Activated naive CD8-positive, alpha-beta T cell (primary cell): ENCODE data around the gene C22orf31.

ENCODE experiments used
- H3K27ac Mint-ChIP-seq: one replicate; pipeline ENCODE4 v1.8.0; 2021; ENCODE audit warnings: mixed read lengths
- H3K27me3 Mint-ChIP-seq: one replicate; pipeline ENCODE4 v1.8.0; 2021; ENCODE audit warnings: mixed read lengths
- H3K36me3 Mint-ChIP-seq: one replicate; pipeline ENCODE4 v1.8.0; 2021; ENCODE audit warnings: mixed read lengths
- H3K4me1 Mint-ChIP-seq: one replicate; pipeline ENCODE4 v1.8.0; 2021; ENCODE audit warnings: low read depth, mixed read lengths
- H3K4me3 Mint-ChIP-seq: one replicate; pipeline ENCODE4 v1.8.0; 2021; ENCODE audit warnings: mild to moderate bottlenecking, mixed read lengths
- H3K9me3 Mint-ChIP-seq: one replicate; pipeline ENCODE4 v1.8.0; 2021; ENCODE audit warnings: low read depth, mixed read lengths

The C22orf31 gene

DNA sequence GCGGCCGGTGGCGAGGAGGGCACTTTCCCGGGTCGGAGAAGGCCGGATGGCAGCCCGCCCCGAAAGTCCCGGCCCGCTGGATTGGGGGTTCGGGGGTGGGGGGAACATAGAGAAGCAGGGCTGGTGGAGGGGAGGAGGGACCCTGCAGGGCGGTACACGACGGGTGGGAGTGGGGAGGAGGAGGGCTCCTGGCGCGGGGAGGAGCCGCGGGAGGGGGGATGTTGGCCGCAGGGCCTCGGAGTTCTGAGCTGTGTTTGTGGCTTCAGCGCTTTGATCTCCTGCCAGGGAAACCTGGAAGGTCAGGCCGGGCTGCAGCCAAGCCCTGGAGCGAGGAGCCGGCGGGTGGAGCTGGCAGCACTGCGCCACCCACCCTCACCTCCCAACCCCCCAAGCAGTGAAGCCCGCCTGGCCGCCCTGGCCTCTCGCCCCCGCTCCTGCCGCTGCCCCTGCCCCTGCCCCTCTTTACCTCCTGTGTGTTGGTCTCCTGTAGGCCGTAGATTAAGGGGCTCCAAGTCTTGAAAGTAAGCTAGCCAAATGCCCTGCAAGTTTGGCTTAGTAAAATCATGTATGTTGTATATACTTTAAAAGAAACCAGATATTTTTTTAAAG is 30.9 kb downstream of the C22orf31 start:
- Mint-ChIP-seq H3K4me1 (peaks cover 12% of the 10 kb centered on the region), H3K9me3 (no peaks in the 10 kb centered on the region), H3K27ac (no peak overlapping the region), H3K36me3 (peaks cover 7% of the 10 kb centered on the region), H3K27me3 (peaks cover 33% of the 10 kb centered on the region), H3K4me3 (peak overlapping the region; percentile 65)

DNA sequence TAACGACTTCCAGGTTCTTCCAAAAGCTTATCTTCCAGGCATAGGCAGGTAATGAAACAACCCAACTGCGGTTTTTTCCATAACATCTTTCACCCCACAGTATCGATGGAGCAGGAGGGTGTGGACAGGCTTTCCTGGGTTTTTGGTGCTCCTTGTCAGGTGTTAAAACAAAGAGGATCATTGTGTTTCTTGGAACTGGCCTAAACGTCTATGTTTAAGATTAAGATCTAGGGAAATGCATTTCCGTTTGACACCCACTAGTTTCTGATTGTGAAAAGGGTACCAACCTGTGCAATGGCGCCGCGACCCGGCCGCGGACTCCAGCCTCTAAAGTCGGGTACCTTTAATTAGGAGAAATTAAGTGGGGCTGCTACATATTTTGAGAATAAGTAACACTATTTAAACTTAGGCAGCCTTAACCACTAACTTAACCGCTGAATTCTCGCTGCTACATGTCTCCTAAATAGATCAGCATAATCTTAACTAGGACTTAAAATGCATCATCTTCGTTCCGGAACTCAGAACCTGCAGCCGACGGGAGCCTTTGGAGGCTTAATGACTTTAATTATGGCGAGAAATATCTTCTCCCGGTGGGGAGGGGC is 31.5 kb downstream of the C22orf31 start:
- Mint-ChIP-seq H3K36me3 (peaks cover 7% of the 10 kb centered on the region), H3K4me3 (peak overlapping the region; percentile 59), H3K9me3 (no peaks in the 10 kb centered on the region), H3K27me3 (peaks cover 36% of the 10 kb centered on the region), H3K27ac (no peak overlapping the region), H3K4me1 (peaks cover 12% of the 10 kb centered on the region)

DNA sequence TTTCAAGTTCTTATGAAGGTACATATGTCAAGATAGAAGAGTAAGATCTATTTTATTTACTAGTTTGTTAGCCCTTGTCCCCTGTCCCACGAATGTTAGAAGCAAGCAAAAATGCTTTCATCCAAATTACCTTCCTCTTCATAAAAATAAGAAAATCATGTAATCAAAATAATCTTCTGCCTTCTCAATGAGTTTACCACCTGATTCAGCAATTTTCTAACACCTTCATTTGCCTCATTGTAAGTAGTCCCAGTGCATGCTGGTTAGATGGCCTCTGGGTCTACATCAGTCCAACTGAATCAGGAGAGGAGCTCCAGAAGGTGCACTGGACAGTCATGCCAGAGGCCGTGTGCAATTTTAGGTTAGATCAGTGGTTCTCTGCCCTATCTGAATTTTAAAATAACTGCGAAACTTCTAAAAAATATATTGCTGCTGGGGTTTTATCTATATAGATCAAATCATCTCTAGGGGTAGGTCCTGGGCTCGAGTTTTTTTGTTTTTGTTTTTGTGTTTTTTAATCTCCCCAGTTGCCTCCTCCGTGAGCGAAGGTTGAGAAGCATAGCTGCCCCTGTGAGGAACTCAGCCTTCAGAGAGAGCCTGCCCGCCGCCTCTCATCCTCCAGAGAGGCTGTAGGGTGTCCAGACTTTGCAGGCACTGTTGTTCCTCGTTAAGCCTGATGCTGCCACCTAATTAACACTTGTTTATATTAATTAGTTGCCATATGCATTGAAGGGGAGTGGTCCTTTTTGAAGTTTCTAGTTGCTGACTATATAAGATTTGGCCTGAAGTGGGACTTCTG is 32.2 kb downstream of the C22orf31 start:
- H3K36me3 Mint-ChIP-seq = peaks cover 7% of the 10 kb centered on the region
- no peaks in the 10 kb centered on the region for H3K9me3 Mint-ChIP-seq
- H3K27ac Mint-ChIP-seq = no peak overlapping the region
- peak overlapping the region; percentile 59 for H3K4me3 Mint-ChIP-seq
- peaks cover 35% of the 10 kb centered on the region for H3K27me3 Mint-ChIP-seq
- H3K4me1 Mint-ChIP-seq = peaks cover 12% of the 10 kb centered on the region

- Mint-ChIP-seq H3K4me1 (peaks cover 12% of the 10 kb centered on the region), H3K36me3 (peaks cover 4% of the 10 kb centered on the region), H3K4me3 (no peak overlapping the region), H3K9me3 (no peaks in the 10 kb centered on the region), H3K27me3 (peaks cover 33% of the 10 kb centered on the region), H3K27ac (no peak overlapping the region)
Measured at GRCh38 chr22:29028468-29028867, 33.2 kb downstream of the C22orf31 start.

DNA sequence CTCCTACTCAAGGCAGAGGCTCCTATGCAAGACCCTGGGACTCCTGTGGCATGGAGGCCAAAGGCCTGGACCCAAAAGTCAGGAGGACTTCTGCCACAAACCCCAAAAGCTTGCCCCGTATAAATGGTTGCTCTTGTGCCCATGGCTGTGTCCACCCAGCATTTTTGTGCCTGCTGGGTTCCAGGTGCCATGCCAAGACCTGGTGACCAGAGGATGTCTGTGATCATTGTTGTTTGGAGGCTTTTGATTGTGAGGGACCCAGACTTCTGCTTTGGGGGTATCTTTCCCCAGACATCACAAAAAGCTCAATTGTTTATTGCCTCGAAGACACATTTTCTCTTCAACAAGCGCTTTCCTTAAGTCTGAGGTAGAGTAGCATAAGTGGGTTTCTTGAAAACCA is 35.1 kb downstream of the C22orf31 start:
- H3K36me3 Mint-ChIP-seq = peaks cover 2% of the 10 kb centered on the region
- no peak overlapping the region for H3K27ac Mint-ChIP-seq
- H3K4me3 Mint-ChIP-seq = no peak overlapping the region
- H3K27me3 Mint-ChIP-seq = peaks cover 26% of the 10 kb centered on the region
- H3K4me1 Mint-ChIP-seq = peaks cover 12% of the 10 kb centered on the region
- no peaks in the 10 kb centered on the region for H3K9me3 Mint-ChIP-seq

- H3K9me3 Mint-ChIP-seq = peaks cover 4% of the 10 kb centered on the region
- H3K27me3 Mint-ChIP-seq = peaks cover 11% of the 10 kb centered on the region
- H3K27ac Mint-ChIP-seq = no peak overlapping the region
- H3K4me3 Mint-ChIP-seq = no peak overlapping the region
- peaks cover 5% of the 10 kb centered on the region for H3K36me3 Mint-ChIP-seq
- no peaks in the 10 kb centered on the region for H3K4me1 Mint-ChIP-seq
Measured at GRCh38 chr22:29023172-29023796, 38.3 kb downstream of the C22orf31 start.

DNA sequence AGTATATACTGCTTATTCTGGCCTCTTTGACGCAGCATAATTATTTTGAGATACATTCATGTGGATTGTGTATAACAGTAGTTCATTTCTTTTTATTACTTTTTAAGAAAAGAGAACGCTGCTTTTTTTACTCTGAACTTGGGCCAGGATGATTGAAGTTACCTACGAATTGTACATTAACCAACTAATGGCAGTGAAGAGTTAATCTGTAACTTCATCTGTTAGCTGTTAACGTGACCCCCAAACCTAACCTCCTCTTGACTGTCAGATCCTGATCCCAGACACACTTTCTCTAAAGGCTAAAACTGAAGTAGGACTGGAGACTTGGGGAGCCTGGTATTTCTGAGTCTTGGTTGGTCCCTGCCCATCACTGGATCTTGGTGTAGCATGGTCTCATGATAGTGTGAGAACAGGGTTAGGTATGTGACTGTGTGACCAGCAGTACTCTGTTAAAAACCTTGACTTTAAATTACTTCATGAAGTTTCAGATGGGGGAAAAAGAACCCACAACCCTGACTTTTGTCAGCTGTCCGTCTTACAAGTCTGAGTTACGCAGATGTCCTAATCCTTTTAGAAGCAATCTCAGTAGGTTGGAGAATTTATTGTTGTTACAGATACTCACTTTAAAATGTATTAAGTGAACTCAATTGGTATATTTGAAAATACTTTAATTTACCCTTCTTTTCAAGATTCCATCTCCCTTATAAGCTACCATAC is 39.4 kb downstream of the C22orf31 start:
- Mint-ChIP-seq H3K9me3 (peaks cover 9% of the 10 kb centered on the region), H3K27me3 (peaks cover 19% of the 10 kb centered on the region), H3K4me1 (no peaks in the 10 kb centered on the region), H3K36me3 (peaks cover 12% of the 10 kb centered on the region), H3K27ac (no peak overlapping the region), H3K4me3 (no peak overlapping the region)

DNA sequence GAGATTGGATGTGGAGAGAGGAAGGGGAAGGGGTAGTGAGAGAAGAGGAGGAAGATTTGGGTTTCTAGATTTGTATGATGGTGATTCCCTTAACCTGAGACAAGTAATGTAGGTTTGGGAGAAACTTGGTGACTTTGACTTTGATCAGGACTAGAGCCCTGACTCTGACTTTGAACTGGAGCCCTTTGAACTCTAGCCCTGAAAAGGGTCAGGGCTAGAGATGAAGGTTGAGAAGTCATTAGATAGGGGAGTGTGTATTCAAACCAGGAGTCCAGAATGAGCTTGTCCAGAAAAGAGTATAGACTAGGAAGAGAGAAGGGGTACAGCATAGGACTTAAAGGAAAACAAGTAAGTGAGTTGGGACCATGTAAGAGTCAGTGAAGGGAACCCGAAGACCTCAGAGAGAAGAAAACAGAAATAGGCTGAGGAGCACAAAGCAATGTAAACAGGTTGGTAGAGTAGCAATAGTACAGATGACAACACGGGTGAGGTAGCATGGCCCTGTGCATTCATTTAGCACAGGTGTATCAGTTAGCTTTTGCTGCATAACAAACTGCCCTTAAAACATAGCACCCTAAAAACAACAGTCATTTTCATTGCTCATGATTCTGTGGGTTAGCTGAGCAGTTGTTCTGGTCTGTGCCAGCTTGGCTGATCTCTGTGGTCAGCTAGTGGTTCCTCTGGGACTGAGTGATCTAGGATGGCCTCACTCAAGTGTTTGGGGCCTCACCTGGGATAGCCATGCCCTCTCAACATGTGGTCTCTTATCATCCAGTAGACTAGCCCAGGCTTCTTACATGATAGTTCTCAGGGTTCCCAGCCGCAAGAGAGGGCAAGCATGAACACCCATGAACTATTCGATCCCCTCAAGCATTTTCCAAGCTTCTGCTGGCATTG is 43.1 kb downstream of the C22orf31 start:
- peaks cover 10% of the 10 kb centered on the region for H3K36me3 Mint-ChIP-seq

DNA sequence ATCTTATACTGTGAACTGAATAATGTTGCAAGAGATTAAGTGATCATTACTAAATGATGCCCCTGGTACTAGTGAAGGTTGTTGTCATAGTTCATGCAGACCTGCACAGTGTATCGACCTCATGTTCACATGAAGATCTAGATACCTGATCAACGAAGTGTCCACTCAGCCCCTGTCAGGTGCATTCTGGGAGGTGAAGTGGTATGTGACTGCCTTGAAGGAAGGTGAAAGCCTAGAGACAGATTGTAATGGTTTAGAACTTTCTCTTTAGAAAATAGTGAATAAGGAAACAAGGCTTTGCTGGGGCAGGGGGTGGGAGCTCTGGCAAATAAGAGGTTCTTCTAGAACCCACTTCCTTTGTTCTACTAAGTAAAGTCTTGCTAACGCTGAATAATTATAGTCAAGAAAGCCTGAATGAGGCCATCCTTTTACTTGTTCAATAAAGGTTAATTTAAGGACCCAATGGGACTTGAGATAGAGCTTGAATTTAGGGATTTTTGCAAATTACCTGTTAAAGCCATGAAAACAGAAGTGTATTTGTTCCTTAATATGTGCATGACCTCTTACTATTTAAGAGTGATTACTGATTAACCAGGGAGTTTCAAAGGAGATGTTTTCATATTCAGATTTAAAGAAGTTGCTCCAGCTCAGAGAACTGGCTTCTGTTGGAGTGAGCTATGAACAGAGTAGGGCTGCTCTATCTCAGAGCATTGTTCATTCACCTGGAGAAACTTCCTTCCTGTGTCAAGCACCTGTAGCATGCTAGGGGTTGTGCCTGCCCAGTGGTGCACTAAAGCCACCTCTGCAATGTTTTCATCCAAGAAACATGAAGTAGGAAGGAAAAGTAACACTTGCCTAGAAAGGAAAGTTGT is 45.3 kb downstream of the C22orf31 start:
- H3K36me3 Mint-ChIP-seq = peaks cover 15% of the 10 kb centered on the region
- peaks cover 9% of the 10 kb centered on the region for H3K9me3 Mint-ChIP-seq
- peaks cover 24% of the 10 kb centered on the region for H3K27me3 Mint-ChIP-seq
- no peak overlapping the region for H3K4me3 Mint-ChIP-seq
- no peak overlapping the region for H3K27ac Mint-ChIP-seq
- H3K4me1 Mint-ChIP-seq = peaks cover 4% of the 10 kb centered on the region

More for the DNA sequence above, 43.1 kb downstream of the C22orf31 start:
- peaks cover 20% of the 10 kb centered on the region for H3K27me3 Mint-ChIP-seq
- no peak overlapping the region for H3K27ac Mint-ChIP-seq
- no peak overlapping the region for H3K4me3 Mint-ChIP-seq
- H3K4me1 Mint-ChIP-seq = peaks cover 4% of the 10 kb centered on the region
- peaks cover 9% of the 10 kb centered on the region for H3K9me3 Mint-ChIP-seq

- peaks cover 17% of the 10 kb centered on the region for H3K36me3 Mint-ChIP-seq
- peaks cover 4% of the 10 kb centered on the region for H3K4me1 Mint-ChIP-seq
- H3K4me3 Mint-ChIP-seq = no peak overlapping the region
- H3K27ac Mint-ChIP-seq = no peak overlapping the region
- peaks cover 9% of the 10 kb centered on the region for H3K9me3 Mint-ChIP-seq
- peaks cover 30% of the 10 kb centered on the region for H3K27me3 Mint-ChIP-seq
Measured at GRCh38 chr22:29014773-29015172, 46.9 kb downstream of the C22orf31 start.

GRCh38 chr22:29014293-29014692 is 47.3 kb downstream of the C22orf31 start:
- peaks cover 30% of the 10 kb centered on the region for H3K27me3 Mint-ChIP-seq
- no peak overlapping the region for H3K4me3 Mint-ChIP-seq
- H3K36me3 Mint-ChIP-seq = peaks cover 17% of the 10 kb centered on the region
- H3K27ac Mint-ChIP-seq = no peak overlapping the region
- peaks cover 4% of the 10 kb centered on the region for H3K4me1 Mint-ChIP-seq
- peaks cover 9% of the 10 kb centered on the region for H3K9me3 Mint-ChIP-seq

DNA sequence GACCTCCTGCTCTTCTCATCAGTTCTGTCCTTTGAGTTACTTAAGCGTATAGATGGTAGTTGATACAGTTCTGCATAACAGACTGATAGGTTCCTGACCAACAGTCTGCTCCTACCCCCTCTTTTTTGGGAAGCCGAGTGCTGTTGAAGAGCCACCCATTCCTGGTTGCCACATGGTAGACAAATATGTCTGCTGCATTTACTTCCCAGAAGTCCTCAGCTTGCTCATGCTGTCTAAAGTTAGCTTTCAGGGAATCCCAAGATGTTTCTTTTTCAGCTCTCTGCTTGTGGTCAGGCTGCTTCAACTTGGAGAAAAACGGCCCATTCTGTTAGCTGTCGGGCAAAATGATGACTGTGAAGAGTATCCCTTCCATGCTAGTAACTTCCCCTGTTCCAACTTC is 48.7 kb downstream of the C22orf31 start:
- Mint-ChIP-seq H3K27ac (no peak overlapping the region), H3K27me3 (peaks cover 27% of the 10 kb centered on the region), H3K4me3 (no peak overlapping the region), H3K9me3 (peaks cover 2% of the 10 kb centered on the region), H3K4me1 (peaks cover 4% of the 10 kb centered on the region), H3K36me3 (peaks cover 14% of the 10 kb centered on the region)

DNA sequence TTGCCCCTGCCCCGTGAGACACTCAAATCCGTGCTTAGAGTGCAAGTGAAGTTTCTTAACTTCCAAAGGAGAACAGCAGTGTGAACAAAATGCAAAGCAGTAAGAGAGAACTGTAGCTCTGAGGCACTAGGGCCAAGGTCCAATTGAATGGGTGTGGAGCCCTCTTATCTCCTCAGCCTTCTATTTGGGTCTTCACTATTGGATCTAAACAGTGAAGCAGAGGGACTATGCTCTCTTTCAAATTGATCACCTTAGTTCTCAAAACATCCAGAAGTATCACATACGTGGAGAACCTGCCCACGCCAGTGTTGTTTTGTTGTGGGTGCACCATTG is 49.6 kb downstream of the C22orf31 start:
- H3K36me3 Mint-ChIP-seq = peaks cover 11% of the 10 kb centered on the region
- H3K4me3 Mint-ChIP-seq = no peak overlapping the region
- no peaks in the 10 kb centered on the region for H3K9me3 Mint-ChIP-seq
- H3K4me1 Mint-ChIP-seq = peaks cover 4% of the 10 kb centered on the region
- H3K27ac Mint-ChIP-seq = no peak overlapping the region
- peaks cover 19% of the 10 kb centered on the region for H3K27me3 Mint-ChIP-seq
